HT1080 (cell line): ENCODE measurements around the gene ZNF175. TPM values are rescaled to one million over a fixed set of nuclear protein-coding genes. Genes with fewer than 3 reads are reported as not detected.
A peak's percentile ranks its signal among the peaks of the same experiment; 100 is the strongest.
"Not testable (repeated sequence)": the region's sequence is repeated elsewhere in the genome, so short reads cannot be mapped to it uniquely, and the experiment has no call there.

Experiments
- DNase-seq: peaks from one replicate; pipeline ENCODE4 v3.0.0-alpha.2; 2015; ENCODE audit warnings: low read depth
- total RNA-seq: library from RNA; depleted of rRNA; stranded (reverse); fragments of >200 nt; shearing (Covaris generic); gene quantifications from 2 replicates; pipeline ENCODE4 v1.2.3, GENCODE V29; 2014; rRNA removed

ZNF175 gene
- total RNA-seq, 1 experiment from 2014 or later, result 5.7 TPM

GRCh38 chr19:51626675-51627074 is 55.6 kb downstream of the ZNF175 start:
- no peak for DNase-seq

- no peak for DNase-seq
Measured at GRCh38 chr19:51627491-51628138, 56.5 kb downstream of the ZNF175 start.

GRCh38 chr19:51628153-51628939 is 57.3 kb downstream of the ZNF175 start:
- no peak for DNase-seq

GRCh38 chr19:51630315-51630714 is 59.2 kb downstream of the ZNF175 start, which contains the start of gene SIGLEC5:
SIGLEC5 (minus strand) TSS chr19:51630401; CDS start chr19:51630335, 66 bp downstream.
- DNase-seq, result not testable (repeated sequence)

GRCh38 chr19:51632126-51632525 is 61.0 kb downstream of the ZNF175 start:
- no peak for DNase-seq

GRCh38 chr19:51637362-51637978 is 66.4 kb downstream of the ZNF175 start:
- DNase-seq, result peak; percentile 14

- no peak for DNase-seq
Measured at GRCh38 chr19:51639916-51640315, 68.8 kb downstream of the ZNF175 start.

- DNase-seq, result no peak
Measured at GRCh38 chr19:51640386-51640785, 69.3 kb downstream of the ZNF175 start.

GRCh38 chr19:51641648-51642047 is 70.6 kb downstream of the ZNF175 start:
- no peak for DNase-seq

Other genes with a start within 250 kb of the ZNF175 start
- 0.37 and 1.3 TPM in 2 replicates for gene VSIG10L, start 229.1 kb upstream of the ZNF175 start, total RNA-seq
- 68.4 and 92.5 TPM in 2 replicates for gene ETFB, start 204.9 kb upstream of the ZNF175 start, total RNA-seq
- not detected in 2 replicates for gene CLDND2, start 202.3 kb upstream of the ZNF175 start, total RNA-seq
- not detected in 2 replicates for gene NKG7, start 198.6 kb upstream of the ZNF175 start, total RNA-seq
- not detected in 2 replicates for gene LIM2, start 183.3 kb upstream of the ZNF175 start, total RNA-seq
- not detected in 2 replicates for gene C19orf84, start 180.7 kb upstream of the ZNF175 start, total RNA-seq
- gene SIGLEC10, start 153.6 kb upstream of the ZNF175 start, total RNA-seq, result not detected in 2 replicates
- gene SIGLEC8, start 112.8 kb upstream of the ZNF175 start, total RNA-seq, result not detected in 2 replicates
- gene CEACAM18, start 92.7 kb upstream of the ZNF175 start, total RNA-seq, result not detected in 2 replicates
- not detected in 2 replicates for gene SIGLEC12, start 69.5 kb upstream of the ZNF175 start, total RNA-seq
- gene SIGLEC6, start 39.6 kb upstream of the ZNF175 start, total RNA-seq, result not detected in 2 replicates
- gene SIGLEC5, start 59.1 kb downstream of the ZNF175 start, total RNA-seq, result not detected in 2 replicates
- gene SIGLEC14, start 75.5 kb downstream of the ZNF175 start, total RNA-seq, result 1.4 and 1.8 TPM in 2 replicates
- gene SPACA6, start 122.0 kb downstream of the ZNF175 start, total RNA-seq, result 6.5 and 9.1 TPM in 2 replicates
- gene HAS1, start 152.7 kb downstream of the ZNF175 start, total RNA-seq, result not detected in 2 replicates
- 0.57 and 0.98 TPM in 2 replicates for gene FPR1, start 180.6 kb downstream of the ZNF175 start, total RNA-seq
- gene FPR2, start 189.9 kb downstream of the ZNF175 start, total RNA-seq, result 0.05 TPM in 1 of 2 replicates, not detected in the other
- gene FPR3, start 223.9 kb downstream of the ZNF175 start, total RNA-seq, result not detected in 2 replicates